Urothelium cell line (cell line): ENCODE results near the gene WNT5B.
A peak's percentile ranks its signal among the peaks of the same experiment; 100 is the strongest.
"Not testable (repeated sequence)": the region's sequence is repeated elsewhere in the genome, so short reads cannot be mapped to it uniquely, and the experiment has no call there.

Experiments used
- DNase-seq: peaks from one replicate; pipeline ENCODE4 v3.0.0; 2011; ENCODE audit warnings: low spot score, mixed read lengths
- FAIRE-seq: peaks from 2 replicates; lab custom pipeline; 2011; peaks lifted over from hg19 to GRCh38; lab: Jason Lieb, UNC

Gene WNT5B

GRCh38 chr12:1680804-1681492, 51.9 kb downstream of the WNT5B start:
- DNase-seq = no peak
- no peak for FAIRE-seq

DNA sequence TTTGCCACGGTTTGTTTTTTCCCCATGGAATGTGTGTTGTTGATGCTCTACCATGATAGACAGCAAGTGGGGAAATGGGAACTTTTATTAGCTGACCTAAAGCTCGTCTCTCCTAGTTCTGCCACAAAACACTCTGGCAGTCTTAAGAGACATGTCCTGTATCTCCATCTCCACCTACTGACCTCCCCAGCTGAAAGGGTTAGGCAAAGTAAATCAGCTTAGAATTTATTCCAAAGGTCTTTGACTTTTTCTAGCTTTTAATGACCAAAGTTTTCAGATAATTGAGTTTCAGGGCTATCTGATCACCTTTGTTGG, 52.4 kb downstream of the WNT5B start:
- FAIRE-seq = peak; percentile 35

DNA sequence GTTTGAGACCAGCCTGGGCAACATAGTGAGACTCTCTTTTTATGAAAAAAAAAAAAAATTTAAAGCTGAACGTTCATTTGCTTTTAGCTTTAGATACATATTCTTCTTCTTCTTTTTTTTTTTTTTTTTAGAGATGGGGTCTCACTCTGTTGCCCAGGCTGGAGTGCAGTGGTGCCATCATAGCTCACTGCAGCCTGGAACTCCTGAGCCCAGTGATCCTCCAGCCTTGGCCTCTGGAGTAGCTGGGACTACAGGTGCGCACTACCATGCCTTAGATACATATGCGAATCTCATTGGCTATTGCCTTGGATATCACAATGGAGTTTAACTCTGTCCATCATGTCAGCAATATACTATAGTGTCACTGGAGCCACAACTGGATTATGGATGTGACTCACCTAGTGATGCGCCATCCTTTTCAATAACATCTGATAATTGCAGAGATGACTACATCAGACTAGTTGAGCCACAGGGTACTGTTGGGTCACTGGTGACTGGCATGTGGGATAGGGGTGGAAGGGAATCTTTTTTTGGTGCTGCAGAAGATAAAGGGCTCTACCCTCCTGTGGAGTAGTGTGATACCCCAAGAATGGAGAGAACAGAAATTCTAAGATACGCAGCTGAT, 59.2 kb downstream of the WNT5B start:
- DNase-seq = no peak
- no peak for FAIRE-seq

More for the DNA sequence above, 52.4 kb downstream of the WNT5B start:
- no peak for DNase-seq

DNA sequence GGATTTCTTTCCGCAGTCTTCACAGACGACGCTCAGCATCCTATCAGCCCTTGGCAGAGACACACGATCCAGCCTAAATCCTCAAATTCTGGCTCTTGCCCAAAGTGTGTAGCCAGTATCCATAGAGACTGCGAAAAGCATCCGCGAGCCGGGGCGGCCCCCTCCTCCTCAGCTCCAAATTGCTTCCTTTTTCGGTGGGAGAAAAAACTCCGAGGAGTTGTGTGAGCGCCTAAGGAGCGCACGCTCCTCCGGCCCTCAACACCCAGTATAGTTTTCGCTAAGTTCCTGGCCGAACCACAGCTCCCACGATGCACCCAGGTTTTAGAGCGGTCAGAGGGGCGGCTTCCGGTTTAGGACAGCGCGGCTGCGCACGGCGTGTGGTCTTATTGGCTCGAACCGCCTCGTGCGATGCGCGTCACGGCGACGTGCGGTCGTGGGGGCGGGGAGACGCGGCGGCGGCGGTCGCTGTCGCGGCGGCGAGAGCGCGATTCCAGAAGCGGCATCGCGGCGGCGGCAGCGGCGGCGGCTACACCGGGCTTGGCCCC, 61.6 kb downstream of the WNT5B start, which contains the start of gene ADIPOR2:
Gene ADIPOR2, plus strand, starts transcription at position 493 of the 545 bp plus-strand sequence. CDS start 63,274 bp downstream, outside the sequence.
- DNase-seq (peak; percentile 100), FAIRE-seq (peak; percentile 99)

GRCh38 chr12:1691123-1692007, 62.3 kb downstream of the WNT5B start:
- DNase-seq (no peak), FAIRE-seq (no peak)

DNA sequence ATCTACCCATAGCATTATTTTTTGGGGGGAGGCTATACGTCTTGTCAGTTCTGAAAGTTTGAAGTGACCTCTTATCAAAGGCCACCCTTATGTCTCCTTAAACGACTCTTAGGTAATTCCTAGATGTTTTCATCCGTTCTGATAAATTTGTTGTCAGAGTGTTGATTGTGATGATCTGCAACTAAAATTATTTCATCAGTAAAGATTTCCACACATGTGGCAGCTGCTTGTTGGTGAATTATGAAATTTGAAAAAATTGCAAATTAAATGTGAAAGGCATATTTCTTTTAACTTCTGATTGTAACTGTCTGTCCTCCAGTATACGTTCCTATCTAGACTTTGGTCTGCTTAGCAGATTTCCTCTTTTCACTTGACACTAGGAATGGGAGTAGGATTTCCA, 63.2 kb downstream of the WNT5B start:
- DNase-seq = no peak
- no peak for FAIRE-seq

GRCh38 chr12:1692895-1693610, 64.0 kb downstream of the WNT5B start:
- FAIRE-seq = no peak
- DNase-seq = no peak

DNA sequence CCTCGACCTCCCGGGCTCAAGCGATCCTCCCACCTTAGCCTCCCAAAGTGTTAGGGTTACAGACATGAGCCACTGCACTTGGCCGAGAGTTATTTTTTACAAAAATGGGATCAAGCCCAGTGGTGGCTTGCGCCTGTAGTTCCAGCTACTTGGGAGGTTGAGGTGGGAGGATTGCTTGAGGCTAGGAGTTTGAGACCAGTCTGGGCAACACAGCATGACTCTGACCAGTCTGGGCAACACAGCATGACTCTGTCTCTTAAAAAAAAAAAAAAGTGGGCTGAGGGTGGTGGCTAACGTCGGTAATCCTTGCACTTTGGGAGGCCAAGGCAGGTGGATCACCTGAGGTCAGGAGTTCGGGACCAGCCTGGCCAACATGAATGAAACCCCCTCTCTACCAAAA, 66.1 kb downstream of the WNT5B start:
- not testable (repeated sequence) for FAIRE-seq, DNase-seq

DNA sequence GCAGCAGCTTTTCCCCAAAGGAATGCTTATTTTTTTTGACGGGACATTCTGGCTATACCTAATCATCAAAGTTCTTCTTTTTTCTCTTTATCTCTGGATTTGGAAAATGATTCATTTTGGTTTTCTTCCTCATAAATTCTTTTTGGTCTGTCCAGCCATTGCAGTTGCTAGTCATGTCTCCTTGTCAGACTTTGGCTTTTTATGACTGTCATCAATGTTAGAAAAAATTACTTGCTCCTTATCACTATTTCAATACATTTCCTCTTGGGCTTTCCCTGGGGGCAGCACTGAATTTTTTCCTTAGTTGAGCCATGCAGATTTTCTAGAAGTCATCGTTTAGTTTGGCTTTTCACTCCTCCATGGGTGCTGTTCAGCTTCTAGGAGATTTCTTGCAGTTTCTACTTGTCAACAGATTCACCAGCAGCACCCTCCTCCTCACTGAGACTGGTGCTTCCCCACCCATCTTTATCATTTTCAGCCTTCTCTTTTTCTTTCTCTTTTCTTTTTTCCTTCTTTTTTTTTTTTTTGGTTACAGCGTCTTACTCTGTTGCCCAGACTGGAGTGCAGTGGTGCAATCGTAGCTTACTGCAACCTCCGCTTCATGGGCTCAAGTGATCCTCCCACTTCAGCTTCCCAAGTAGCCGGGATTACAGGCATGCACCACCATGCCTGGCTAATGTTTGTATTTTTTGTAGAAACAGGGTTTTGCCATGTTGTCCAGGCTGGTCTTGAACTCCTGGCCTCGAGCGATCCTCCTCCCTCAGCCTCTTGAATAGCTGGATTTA, 67.0 kb downstream of the WNT5B start:
- no peak for DNase-seq
- no peak for FAIRE-seq

GRCh38 chr12:1696800-1697199, 67.8 kb downstream of the WNT5B start:
- DNase-seq (no peak), FAIRE-seq (no peak)
